NCI-H510A treated with DMSO at 0.1 percent for 48 hours (cell line): ENCODE measurements around the gene DLX2.
A peak's percentile ranks its signal among the peaks of the same experiment; 100 is the strongest.
"Not testable (repeated sequence)": the region's sequence is repeated elsewhere in the genome, so short reads cannot be mapped to it uniquely, and the experiment has no call there.

ENCODE experiments used
- DNase-seq: peaks from one replicate; lab custom pipeline; 2025; lab: John Stamatoyannopoulos, UW

DLX2 gene

GRCh38 chr2:172102391-172103359 lies at the start of gene DLX2:
TSS of gene DLX2 (minus strand) at chr2:172102900. CDS start at chr2:172102538, 362 bp downstream.
- DNase-seq, result peak; percentile 98

DNA sequence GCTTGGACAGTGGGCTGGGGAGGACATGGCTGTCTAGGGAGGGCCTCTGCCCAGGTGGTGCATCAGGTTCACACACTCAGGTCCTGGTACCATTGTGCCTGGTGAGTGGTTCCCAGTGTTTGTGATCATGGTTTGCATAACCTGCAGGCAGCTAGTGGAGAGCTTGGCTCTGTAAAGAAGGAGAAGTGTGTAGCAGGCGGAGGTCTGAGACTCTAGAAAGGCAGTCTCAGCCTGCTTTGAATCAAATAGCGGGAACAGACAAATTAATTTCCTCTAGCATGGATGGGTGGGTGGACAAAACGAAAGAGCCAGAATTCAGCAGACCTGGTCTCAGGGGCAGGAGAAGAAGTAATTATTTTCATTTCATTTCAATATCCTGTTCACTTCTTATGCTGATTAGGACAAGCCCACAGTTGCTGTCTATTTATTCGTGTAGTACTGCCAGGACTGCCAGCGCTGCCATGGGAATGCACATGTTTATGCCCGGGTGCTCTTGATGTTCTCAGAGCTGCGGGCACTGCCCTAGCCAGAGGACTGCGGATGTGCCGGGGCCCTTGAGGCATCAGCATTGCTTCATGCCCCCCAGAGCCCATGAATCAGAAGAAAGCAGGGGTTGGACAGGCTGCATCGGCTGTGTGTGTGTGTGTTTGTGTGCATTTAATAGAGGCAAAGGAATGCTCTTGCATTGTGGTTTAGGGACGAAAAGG lies 45.4 kb upstream of the DLX2 start:
- DNase-seq, result no peak

DNA sequence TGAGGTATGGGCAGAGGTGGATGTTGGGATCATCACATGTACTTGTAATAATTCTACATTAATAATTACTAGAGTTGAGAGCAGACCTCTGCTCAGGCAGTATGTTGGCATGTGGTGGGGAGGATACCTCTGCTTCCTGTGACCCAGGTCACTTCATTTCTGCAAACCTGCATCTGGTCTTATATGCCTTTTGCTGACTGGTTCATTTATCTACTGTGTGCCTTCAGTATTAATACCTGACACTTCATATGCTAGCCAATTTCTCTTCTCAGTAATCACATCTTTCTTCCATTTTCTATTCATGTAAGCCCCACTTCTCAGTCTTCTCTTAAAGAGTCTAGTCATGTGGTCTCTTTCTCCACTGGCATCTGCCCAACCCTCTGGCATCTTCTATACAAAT lies 41.1 kb upstream of the DLX2 start:
- no peak for DNase-seq

GRCh38 chr2:172138727-172139126 lies 36.0 kb upstream of the DLX2 start:
- DNase-seq, result not testable (repeated sequence)

DNA sequence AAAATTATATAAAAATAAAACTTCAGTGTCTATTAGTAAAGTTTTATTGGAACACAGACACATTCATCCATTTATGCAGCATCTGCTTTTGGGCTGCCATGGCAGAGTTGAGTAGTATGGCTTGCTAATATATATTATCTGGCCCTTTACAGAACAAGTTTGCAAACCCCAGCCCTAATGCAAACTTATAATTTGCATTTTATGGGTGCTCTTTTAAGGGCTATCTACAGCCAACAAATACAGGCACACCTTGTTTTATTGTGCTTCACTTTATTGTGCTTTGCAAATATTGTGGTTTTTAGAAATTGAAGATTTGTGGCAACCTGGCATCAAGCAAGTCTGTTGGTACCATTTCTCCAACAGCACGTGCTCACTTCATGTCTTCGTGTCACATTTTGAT lies 35.2 kb upstream of the DLX2 start:
- no peak for DNase-seq

GRCh38 chr2:172137109-172137508 lies 34.4 kb upstream of the DLX2 start:
- no peak for DNase-seq

DNA sequence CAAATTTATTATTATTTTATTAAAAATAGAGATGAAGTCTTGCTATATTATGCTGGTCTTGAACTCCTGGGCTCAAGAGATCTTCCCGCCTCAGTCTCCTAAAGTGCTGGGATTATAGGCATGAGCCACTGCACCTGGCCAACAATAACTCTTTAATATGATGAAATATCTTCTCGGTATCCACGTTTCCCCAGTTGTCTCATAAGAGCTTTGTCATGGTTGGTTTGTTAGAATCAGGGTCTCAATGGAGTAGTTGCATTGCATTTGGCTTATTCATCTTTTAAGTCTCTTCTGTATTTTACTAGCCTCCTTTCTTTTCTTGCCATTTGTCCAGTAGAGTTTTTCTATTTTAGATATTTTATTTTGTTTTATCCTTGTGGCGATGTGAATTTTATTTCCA lies 32.7 kb upstream of the DLX2 start:
- no peak for DNase-seq

- DNase-seq, result no peak
Observed at GRCh38 chr2:172134270-172134669, 31.6 kb upstream of the DLX2 start.

DNA sequence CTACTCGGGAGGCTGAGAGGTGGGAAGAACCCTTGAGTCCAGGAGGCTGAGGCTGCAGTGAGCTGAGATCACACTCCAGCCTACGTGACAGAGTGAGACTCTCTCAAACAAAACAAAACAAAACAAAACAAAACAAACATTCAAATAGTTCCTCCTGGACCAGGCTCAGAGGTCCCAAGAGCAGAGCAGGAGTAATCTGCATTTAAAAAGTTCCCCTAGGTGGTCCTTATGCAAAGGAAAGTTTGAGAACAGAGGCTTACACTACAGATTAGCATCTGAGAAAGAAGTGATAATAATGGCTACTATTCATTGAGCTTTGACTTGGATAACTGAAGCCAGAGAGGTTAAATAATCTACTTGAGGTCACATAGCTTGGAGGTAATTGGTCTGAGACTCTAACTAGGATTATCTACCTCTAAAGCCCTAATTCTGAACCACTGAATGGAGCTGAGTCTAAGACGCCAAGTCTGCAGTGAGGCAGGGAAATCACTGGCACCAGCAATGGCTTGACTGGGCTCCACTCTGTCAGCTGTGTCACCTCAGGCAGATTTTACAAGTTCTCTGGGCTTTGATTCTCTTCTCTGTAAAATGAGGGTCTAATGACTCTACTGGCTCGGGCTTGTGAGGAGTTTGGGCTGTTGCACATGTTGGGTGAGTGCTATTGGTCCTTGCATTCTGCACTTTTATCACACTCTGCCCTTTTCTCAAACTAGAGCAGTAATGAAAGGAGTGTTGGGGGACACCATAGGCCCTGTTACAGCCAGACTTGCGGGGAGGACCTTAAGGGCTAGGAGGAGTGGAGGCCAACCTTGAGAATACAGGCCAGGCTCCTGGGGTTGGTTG lies 29.2 kb upstream of the DLX2 start:
- no peak for DNase-seq

DNA sequence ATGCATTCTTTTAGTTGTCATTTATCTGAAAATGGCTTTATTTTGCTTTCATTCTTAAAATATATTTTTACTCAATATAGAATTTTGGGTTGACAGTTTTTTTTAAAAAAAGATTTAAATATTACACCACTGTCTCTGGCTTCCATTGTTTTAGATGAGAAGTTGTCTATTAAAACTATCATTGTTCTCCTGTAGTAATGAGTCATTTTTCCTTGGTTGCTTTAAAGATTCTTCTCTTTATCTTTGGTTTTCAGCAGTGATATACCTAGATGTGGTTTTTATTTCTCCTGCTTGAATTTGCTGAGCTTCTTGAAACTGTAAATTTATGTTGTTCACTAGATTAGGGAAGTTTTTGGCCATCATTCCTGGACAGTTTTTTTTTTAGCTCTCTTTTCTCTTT lies 26.7 kb upstream of the DLX2 start:
- no peak for DNase-seq

GRCh38 chr2:172128484-172128883 lies 25.8 kb upstream of the DLX2 start:
- DNase-seq, result no peak

GRCh38 chr2:172120118-172120517 lies 17.4 kb upstream of the DLX2 start:
- DNase-seq, result no peak

- DNase-seq, result no peak
Observed at GRCh38 chr2:172119089-172119488, 16.4 kb upstream of the DLX2 start.

DNA sequence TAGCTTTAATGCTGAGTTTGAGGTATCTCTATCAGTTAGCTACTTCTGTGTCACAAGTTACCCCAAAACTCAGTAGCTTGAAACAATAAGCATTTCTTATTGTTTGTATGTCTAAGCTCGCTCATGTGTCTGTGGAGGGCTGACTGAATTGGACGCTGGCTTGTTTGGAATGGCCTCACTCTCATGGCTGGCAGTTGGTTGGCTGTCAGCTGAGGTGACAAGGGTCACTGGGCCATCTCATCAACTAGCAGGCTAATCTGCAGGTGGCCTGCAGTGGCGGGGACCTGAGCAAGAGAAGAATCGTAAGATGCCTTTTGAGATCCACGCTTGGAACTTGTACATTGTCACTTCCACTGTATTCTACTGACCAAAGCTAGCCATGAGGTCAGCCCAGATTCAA lies 13.4 kb upstream of the DLX2 start:
- DNase-seq, result no peak

GRCh38 chr2:172114579-172114978 lies 11.9 kb upstream of the DLX2 start:
- DNase-seq, result no peak

DNA sequence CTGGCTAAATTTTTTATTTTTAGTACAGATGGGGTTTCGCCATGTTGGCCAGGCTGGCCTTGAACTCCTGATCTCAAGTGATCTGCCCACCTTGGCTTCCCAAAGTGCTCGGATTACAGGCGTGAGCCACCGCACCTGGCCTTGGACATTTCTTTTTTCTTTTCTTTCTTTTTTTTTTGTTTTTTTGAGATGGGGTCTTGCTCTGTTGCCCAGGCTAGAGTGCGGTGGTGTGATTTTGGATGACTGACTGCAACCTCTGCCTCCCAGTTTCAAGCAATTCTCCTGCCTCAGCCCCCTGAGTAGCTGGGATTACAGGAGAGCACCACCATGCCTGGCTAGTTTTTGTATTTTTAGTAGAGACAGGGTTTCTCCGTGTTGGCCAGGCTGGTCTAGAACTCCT lies 11.5 kb upstream of the DLX2 start:
- not testable (repeated sequence) for DNase-seq

- DNase-seq, result no peak
Observed at GRCh38 chr2:172113617-172114016, 10.9 kb upstream of the DLX2 start.

DNA sequence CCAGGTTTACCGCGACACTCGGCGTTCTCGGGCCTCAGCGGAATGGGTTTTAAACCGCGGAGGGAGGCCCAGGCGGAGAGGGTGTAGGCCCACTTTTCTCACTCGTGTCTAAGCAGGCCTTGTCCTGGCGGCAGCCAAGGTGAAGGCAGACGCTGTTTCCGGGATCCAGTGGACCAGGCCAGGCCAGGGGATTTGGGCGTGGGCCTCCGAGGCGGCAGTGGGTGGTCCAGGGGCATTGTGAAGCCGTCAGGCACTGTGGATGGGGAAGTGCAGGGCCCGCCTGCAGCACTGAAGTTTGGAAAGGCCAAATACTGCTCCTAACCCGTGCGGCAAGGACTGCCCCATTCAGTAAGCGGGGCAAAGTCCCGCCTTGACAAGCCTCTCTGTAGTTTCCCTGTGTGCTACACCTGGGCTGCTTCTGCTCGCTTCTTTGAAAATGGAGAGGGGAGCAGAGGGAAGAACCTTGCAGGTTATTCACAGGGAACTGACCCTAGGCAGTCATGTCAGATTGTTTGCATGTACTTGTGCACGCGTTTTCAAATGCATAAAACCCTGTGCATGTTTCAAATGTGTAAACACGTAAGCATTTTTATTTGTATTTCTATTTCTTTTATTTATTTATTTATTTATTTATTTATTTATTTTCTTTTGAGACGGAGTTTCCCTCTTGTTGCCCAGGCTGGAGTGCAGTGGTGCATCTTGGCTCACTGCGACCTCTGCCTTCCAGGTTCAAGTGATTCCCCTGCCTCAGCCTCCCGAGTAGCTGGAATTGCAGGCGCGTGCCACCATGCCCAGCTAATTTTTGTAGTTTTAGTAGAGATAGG lies 7.5 kb upstream of the DLX2 start:
- no peak for DNase-seq

- DNase-seq, result no peak
Observed at GRCh38 chr2:172109256-172109987, 6.7 kb upstream of the DLX2 start.

DNA sequence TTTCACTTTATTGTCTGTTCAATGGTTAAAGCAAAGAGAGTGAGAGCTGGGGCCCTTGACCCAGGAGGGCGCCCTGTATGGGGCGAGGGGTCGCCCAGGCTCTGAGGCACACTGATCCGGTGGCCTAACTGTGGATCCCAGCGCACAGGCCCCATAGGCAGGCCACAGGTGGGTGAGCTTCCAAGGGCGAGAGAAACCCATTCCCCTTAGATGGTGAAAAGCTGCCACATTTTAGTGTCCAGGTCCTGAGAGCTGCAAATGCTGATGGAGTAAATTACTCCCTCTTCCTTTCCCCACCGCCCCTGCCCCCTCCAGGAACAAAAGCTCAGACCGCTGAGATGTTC lies 5.9 kb upstream of the DLX2 start:
- DNase-seq, result no peak
